SK-N-SH (cell line): ENCODE data around the gene SMIM36. TPM values are rescaled to one million over a fixed set of nuclear protein-coding genes. Genes with fewer than 3 reads are reported as not detected.

Experiments used
- CTCF ChIA-PET: fragments of 300-600, 350-600 bp; formaldehyde crosslinking; extraction: SDS; loops from one replicate; lab custom pipeline; 2021; lab: Yijun Ruan, JAX
- POLR2A ChIA-PET: fragments of 350-600 bp; sonication (Branson Sonifier 250); formaldehyde crosslinking; extraction: SDS; loops from one replicate; lab custom pipeline; 2020; ENCODE audit warnings: antibody characterized with exemption, inconsistent platforms; lab: Yijun Ruan, JAX
- DNase-seq: peaks from one replicate; pipeline ENCODE4 v3.0.0; 2012
- H2AFZ ChIP-seq: fragments of 200-600 bp; sonication (generic); 2 replicates; pipeline ENCODE4 v1.8.1; 2016; ENCODE audit warnings: antibody characterized with exemption, mild to moderate bottlenecking, low read depth
- H3F3A ChIP-seq: fragments of 200-600 bp; sonication (generic); replicated peaks from 2 replicates; pipeline ENCODE3; 2016; ENCODE audit warnings: antibody characterized with exemption, mild to moderate bottlenecking; ENCODE audit not compliant: insufficient read depth
- H3K27ac ChIP-seq, 2 experiments: fragments of 200-500 bp in 1 of 2; fragments of 200-600 bp in 1 of 2; sonication (Bioruptor generic) in 1 of 2; sonication (generic), shearing (Covaris generic) in 1 of 2; 2 replicates each; pipeline versions ENCODE4 v1.5.1 to v1.6.1; 2014 to 2016; ENCODE audit warnings: low read depth in 2 of 2, inconsistent platforms in 1 of 2, low read length in 1 of 2, mild to moderate bottlenecking in 1 of 2, mixed read lengths in 1 of 2
- H3K27me3 ChIP-seq: fragments of 200-600 bp; sonication (generic), shearing (Covaris generic); 2 replicates; pipeline ENCODE4 v1.6.1; 2016; ENCODE audit warnings: mixed run types; ENCODE audit not compliant: insufficient read depth
- H3K36me3 ChIP-seq, 2 experiments: fragments of 200-500 bp in 1 of 2; fragments of 200-600 bp in 1 of 2; sonication (Bioruptor generic) in 1 of 2; sonication (generic) in 1 of 2; replicated peaks in 1 of 2; 2 replicates each; pipeline versions ENCODE3 to v1.5.1; 2014 to 2016; ENCODE audit warnings: low read length in 1 of 2, mild to moderate bottlenecking in 1 of 2; ENCODE audit not compliant: insufficient read depth in 2 of 2, control insufficient read depth in 1 of 2
- H3K4me1 ChIP-seq, 2 experiments: fragments of 200-500 bp in 1 of 2; fragments of 200-600 bp in 1 of 2; sonication (Bioruptor generic) in 1 of 2; sonication (generic), shearing (Covaris generic) in 1 of 2; 2 replicates each; pipeline versions ENCODE4 v1.5.1 to v1.6.1; 2014 to 2016; ENCODE audit warnings: low read depth in 1 of 2, low read length in 1 of 2, mixed run types in 1 of 2; ENCODE audit not compliant: insufficient read depth in 2 of 2, control insufficient read depth in 1 of 2
- H3K4me2 ChIP-seq: fragments of 200-600 bp; sonication (generic), shearing (Covaris generic); 2 replicates; pipeline ENCODE4 v1.6.1; 2017; ENCODE audit warnings: mixed run types
- H3K4me3 ChIP-seq, 2 experiments: fragments of 200-500 bp in 1 of 2; fragments of 200-600 bp in 1 of 2; sonication (Bioruptor generic) in 1 of 2; sonication (generic), shearing (Covaris generic) in 1 of 2; 2 replicates each; pipeline versions ENCODE4 v1.5.1 to v1.8.1; 2014 to 2016; ENCODE audit warnings: low read depth in 2 of 2, inconsistent platforms in 1 of 2, low read length in 1 of 2, mild to moderate bottlenecking in 1 of 2, mixed read lengths in 1 of 2, moderate library complexity in 1 of 2
- H3K79me2 ChIP-seq: fragments of 200-600 bp; sonication (generic); 2 replicates; pipeline ENCODE4 v1.8.1; 2017; ENCODE audit warnings: mild to moderate bottlenecking; ENCODE audit not compliant: insufficient read depth
- H3K9ac ChIP-seq: fragments of 200-600 bp; sonication (generic); 2 replicates; pipeline ENCODE4 v1.6.1; 2017; ENCODE audit warnings: mixed run types
- H3K9me2 ChIP-seq: fragments of 200-600 bp; sonication (generic); 2 replicates; pipeline ENCODE4 v1.6.1; 2017; ENCODE audit warnings: mixed run types
- H3K9me3 ChIP-seq: fragments of 200-600 bp; sonication (generic); 2 replicates; pipeline ENCODE4 v1.6.1; 2017; ENCODE audit warnings: mixed run types, mild to moderate bottlenecking, moderate library complexity
- H4K20me1 ChIP-seq: fragments of 200-600 bp; sonication (generic); 2 replicates; pipeline ENCODE4 v1.6.1; 2017; ENCODE audit warnings: mild to moderate bottlenecking, mixed run types; ENCODE audit not compliant: insufficient read depth
- ELF1 ChIP-seq: IDR thresholded peaks from 2 replicates; pipeline ENCODE4 v1.4.0; 2012
- FOSL2 ChIP-seq: IDR thresholded peaks from 2 replicates; pipeline ENCODE4 v1.4.0; 2012; ENCODE audit warnings: low read depth, mild to moderate bottlenecking, moderate library complexity, borderline replicate concordance
- FOXJ3 ChIP-seq: sonication (generic); formaldehyde crosslinking; IDR thresholded peaks from 2 replicates; pipeline ENCODE4 v1.5.1; 2020; ENCODE audit warnings: mild to moderate bottlenecking, missing genetic modification reagents
- FOXM1 ChIP-seq: IDR thresholded peaks from 2 replicates; pipeline ENCODE4 v1.4.0; 2012; ENCODE audit warnings: low read depth, mild to moderate bottlenecking
- GATA2 ChIP-seq: sonication (generic); formaldehyde crosslinking; IDR thresholded peaks from 2 replicates; pipeline ENCODE4 v1.5.0; 2020; ENCODE audit warnings: mild to moderate bottlenecking, missing genetic modification reagents
- MXI1 ChIP-seq: IDR thresholded peaks from 2 replicates; pipeline ENCODE4 v1.6.1; 2012; ENCODE audit warnings: mild to moderate bottlenecking, low read depth, low read length, improper control_type of control experiment
- NRF1 ChIP-seq: IDR thresholded peaks from 2 replicates; pipeline ENCODE4 v1.6.1; 2012; ENCODE audit warnings: low read depth, mild to moderate bottlenecking, low read length
- PBX3 ChIP-seq: IDR thresholded peaks from 2 replicates; pipeline ENCODE4; 2012
- REST ChIP-seq: IDR thresholded peaks from 2 replicates; pipeline ENCODE4 v1.6.1; 2012; ENCODE audit warnings: mild to moderate bottlenecking, low read depth, low read length, moderate library complexity
- RXRA ChIP-seq: IDR thresholded peaks from 2 replicates; pipeline ENCODE4 v1.4.0; 2012; ENCODE audit warnings: low read depth, mild to moderate bottlenecking, borderline replicate concordance
- TCF12 ChIP-seq: IDR thresholded peaks from 2 replicates; pipeline ENCODE4 v1.4.0; 2012
- TEAD4 ChIP-seq: IDR thresholded peaks from 2 replicates; pipeline ENCODE4 v1.4.0; 2012; ENCODE audit warnings: mild to moderate bottlenecking, borderline replicate concordance; ENCODE audit not compliant: insufficient read depth
- YY1 ChIP-seq: IDR thresholded peaks from 2 replicates; pipeline ENCODE4 v1.4.0; 2012; ENCODE audit warnings: low read depth, mild to moderate bottlenecking
- WGBS: methylation state at CpG from one replicate; pipeline ENCODE4 v1.1.6; 2017; ENCODE audit warnings: low lambda C conversion rate; 5-methylcytosine and 5-hydroxymethylcytosine counted together
- polyA plus RNA-seq, 3 experiments: library from polyadenylated mRNA; depleted of rRNA; stranded (reverse); fragments of >200 nt; gene quantifications; 2 replicates each; pipeline ENCODE4 v1.2.3, GENCODE V29; 2012

The SMIM36 gene
- polyA plus RNA-seq, 1 of the 3 experiments (the other 2 are of a cell fraction): not detected

GRCh38 chr17:55463600-55463999, 47.7 kb downstream of the SMIM36 start:
- H3K4me2 ChIP-seq: no peak overlapping the region
- H3K4me3 ChIP-seq: no peak overlapping the region
- no peak for DNase-seq
- H3K27me3 ChIP-seq: no peaks in the 10 kb centered on the region
- no peak overlapping the region for H3K9ac ChIP-seq
- no peak overlapping the region for H3K27ac ChIP-seq
- TF ChIP-seq FOXJ3 (CRISPR knock-in tag): no peak
- POLR2A ChIA-PET: no interaction called here
- no peaks in the 10 kb centered on the region for H3K36me3 ChIP-seq
- H4K20me1 ChIP-seq: no peaks in the 10 kb centered on the region
- H3K79me2 ChIP-seq: no peaks in the 10 kb centered on the region
- H3K9me3 ChIP-seq: no peaks in the 10 kb centered on the region
- CTCF ChIA-PET: no interaction called here
- peaks cover 0 to 3% of the 10 kb centered on the region in 2 experiments; a peak in 1 of 4 replicates for H3K4me1 ChIP-seq
- H3K9me2 ChIP-seq: no peaks in the 10 kb centered on the region
- 67% methylated on average over 2 of the region's 2 CpGs for WGBS
- H3F3A ChIP-seq: no peaks in the 10 kb centered on the region
- H2AFZ ChIP-seq: no peak overlapping the region

- no peak for TF ChIP-seq MXI1
- no peak for TF ChIP-seq NRF1
- TF ChIP-seq ELF1: no peak
- TF ChIP-seq RXRA: no peak
- TF ChIP-seq PBX3: peak; percentile 11; the same call in 1 of the 2 replicates
- 0 out of 2 replicates have a peak, but pooled peaks have one; percentile 5 for TF ChIP-seq TCF12
- TF ChIP-seq YY1: no peak
- TF ChIP-seq, all 33 proteins: peak for 2
- Histone ChIP-seq H3K27ac (no peak overlapping the region), H3K79me2 (no peaks in the 10 kb centered on the region), H3K4me1 (peaks cover 0 to 3% of the 10 kb centered on the region in 2 experiments; a peak in 1 of 4 replicates), H3K9ac (no peak overlapping the region), H3K36me3 (no peaks in the 10 kb centered on the region), H4K20me1 (no peaks in the 10 kb centered on the region), H3K4me3 (no peak overlapping the region), H3K27me3 (no peaks in the 10 kb centered on the region), H3K9me2 (no peaks in the 10 kb centered on the region), H2AFZ (no peak overlapping the region), H3K9me3 (no peaks in the 10 kb centered on the region), H3K4me2 (no peak overlapping the region), H3F3A (no peaks in the 10 kb centered on the region)
- POLR2A ChIA-PET: no interaction called here
- DNase-seq: no peak
- CTCF ChIA-PET: interaction anchor here (0.9 kb wide), 1 partner anchor 12 kb away, joined by 3 read pairs; no protein-coding TSS in a partner anchor
Observed at GRCh38 chr17:55462711-55463110, 48.5 kb downstream of the SMIM36 start.

- Histone ChIP-seq H3K4me1 (peaks cover 0 to 3% of the 10 kb centered on the region in 2 experiments; a peak in 1 of 4 replicates), H3K27ac (no peak overlapping the region), H3K27me3 (no peaks in the 10 kb centered on the region), H4K20me1 (no peaks in the 10 kb centered on the region), H3K36me3 (no peaks in the 10 kb centered on the region), H3K9me3 (no peaks in the 10 kb centered on the region), H3K9me2 (no peaks in the 10 kb centered on the region), H2AFZ (no peak overlapping the region), H3K9ac (no peak overlapping the region), H3K4me2 (no peak overlapping the region), H3K79me2 (no peaks in the 10 kb centered on the region), H3K4me3 (no peak overlapping the region), H3F3A (no peaks in the 10 kb centered on the region)
- ChIA-PET CTCF (interaction anchor here (0.9 kb wide), 1 partner anchor 11 kb away, joined by 3 read pairs; no protein-coding TSS in a partner anchor), POLR2A (no interaction called here)
- no peak for DNase-seq
- WGBS: 86% methylated on average over 1 of the region's 1 CpG
- TF ChIP-seq GATA2 (CRISPR knock-in tag): no peak
- TF ChIP-seq FOSL2: no peak
- no peak for TF ChIP-seq REST
- no peak for TF ChIP-seq FOXM1
- no peak for TF ChIP-seq TEAD4
Observed at GRCh38 chr17:55462234-55462633, 49.0 kb downstream of the SMIM36 start.
